Right lobe of liver (tissue), 6 donors: ENCODE results near the gene MANSC4. TPM values are rescaled to one million over a fixed set of nuclear protein-coding genes. Genes with fewer than 3 reads are reported as not detected.

Experiments
- ATAC-seq, 4 donors: fragments of 200-7000 bp; cut with Tn5 transposase; one replicate each; pipeline ENCODE4 v1.9.1; 2020; ENCODE audit warnings: mild to moderate bottlenecking in 4 of 4, moderate library complexity in 4 of 4
- DNase-seq, 3 donors: peaks; one replicate each; pipeline ENCODE4 v3.0.0-alpha.2; 2020
- H3K27ac ChIP-seq, 3 donors: fragments of 200-600 bp; one replicate each; pipeline ENCODE4 v1.8.0; 2022
- H3K27me3 ChIP-seq, 2 donors: fragments of 200-600 bp; one replicate each; pipeline ENCODE4 v1.8.0; 2022
- H3K36me3 ChIP-seq, 4 donors: fragments of 200-600 bp; sonication (generic) in 1 of 4; one replicate each; pipeline versions ENCODE4 v1.5.1 to v1.8.0; 2017 to 2022; ENCODE audit warnings: control low read depth in 1 of 4
- H3K4me1 ChIP-seq, 4 donors: fragments of 200-600 bp; sonication (generic) in 1 of 4; one replicate each; pipeline versions ENCODE4 v1.5.1 to v1.8.0; 2017 to 2022; ENCODE audit warnings: control low read depth in 1 of 4
- H3K4me3 ChIP-seq, 3 donors: fragments of 200-600 bp; one replicate each; pipeline ENCODE4 v1.8.0; 2022
- H3K9me3 ChIP-seq, 4 donors: fragments of 200-600 bp; sonication (generic) in 1 of 4; one replicate each; pipeline versions ENCODE4 v1.5.1 to v1.8.0; 2017 to 2022; ENCODE audit warnings: control low read depth in 1 of 4
- CTCF ChIP-seq, 4 donors: fragments of 200-600 bp in 3 of 4; fragments of 450-650 bp in 1 of 4; IDR thresholded peaks; one replicate each; pipeline versions ENCODE4 v1.5.1 to v1.8.0; 2016 to 2022; ENCODE audit warnings: antibody characterized with exemption in 4 of 4, mild to moderate bottlenecking in 2 of 4
- POLR2A ChIP-seq: fragments of 450-650 bp; IDR thresholded peaks from one replicate; pipeline ENCODE4 v1.6.1; 2017; ENCODE audit warnings: antibody characterized with exemption, mild to moderate bottlenecking
- WGBS: methylation state at CpG from one replicate; pipeline ENCODE4 v1.1.6; 2018; ENCODE audit warnings: low coverage, low lambda C conversion rate; ENCODE audit not compliant: insufficient coverage; ENCODE audit errors: missing lambda C conversion rate; 5-methylcytosine and 5-hydroxymethylcytosine counted together
- intact Hi-C, 2 donors: fragments of 100-400 bp; cut with DNase I; formaldehyde crosslinking; loops; one replicate each; pipeline versions ENCODE4 v1.11.2 to v1.14.1; 2022
- total RNA-seq, 6 experiments: library from RNA; depleted of rRNA in 2 of 6; stranded (reverse); fragments of >200 nt in 2 of 6; fragmentation: NEBNext Ultra II Directional in 3 of 6; extraction: Animal tissue kit (Norgen Biotek cat#: 25700) in 3 of 6; gene quantifications; one replicate each; pipeline versions ENCODE4 v1.1.0 to v1.2.4, GENCODE V29; 2016 to 2023
- donor health status: DM: no; HTN: yes; CAD: no.
- donor health status: DM: no; HTN: no; CAD: no.
- donor health status: DM: no; HTN: no; CAD: no.
- donor health status: DM: no; HTN: yes; CAD: no.
- donor health status: DM: no; HTN: yes; CAD: no.

Gene MANSC4
- total RNA-seq, 6 experiments from 2014 or later = not detected

GRCh38 chr12:27806259-27806658, 26.2 kb upstream of the MANSC4 start:
- 77% methylated on average over 4 of the region's 4 CpGs for WGBS

DNA sequence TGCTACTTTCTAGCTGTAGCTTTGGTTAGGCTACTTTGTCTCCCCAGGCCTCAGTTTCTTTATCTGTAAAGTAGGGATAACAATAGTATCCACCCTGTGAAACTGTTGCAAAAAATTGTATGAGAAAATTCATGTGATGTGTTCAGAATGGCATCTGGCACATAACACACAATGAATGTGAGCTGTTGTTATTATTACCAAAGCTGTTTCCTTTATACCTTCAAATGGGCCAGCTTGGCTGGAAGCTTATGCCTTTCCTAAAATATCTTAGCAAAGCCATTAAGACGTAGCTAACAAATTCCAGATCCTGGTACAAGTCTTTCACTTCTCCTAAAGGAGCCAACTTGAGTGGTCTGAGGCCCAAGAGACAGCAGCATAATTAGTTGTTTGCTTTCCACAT, 25.2 kb upstream of the MANSC4 start:
- Histone ChIP-seq H3K4me1 (no peaks in the 10 kb centered on the region), H3K9me3 (no peaks in the 10 kb centered on the region), H3K4me3 (no peak overlapping the region), H3K36me3 (no peaks in the 10 kb centered on the region), H3K27me3 (no peaks in the 10 kb centered on the region), H3K27ac (no peak overlapping the region)
- 25% methylated on average over 1 of the region's 1 CpG for WGBS
- intact Hi-C loops = no loop called here
- no peak for ATAC-seq
- DNase-seq = no peak
- no peak for TF ChIP-seq CTCF (IDR thresholded peaks at IDR 0.05)
- no peak for TF ChIP-seq POLR2A

More at GRCh38 chr12:27806259-27806658, 26.2 kb upstream of the MANSC4 start:
- H3K9me3 ChIP-seq = no peaks in the 10 kb centered on the region
- no peaks in the 10 kb centered on the region for H3K4me1 ChIP-seq
- ATAC-seq (no peak), DNase-seq (no peak)
- H3K36me3 ChIP-seq = no peaks in the 10 kb centered on the region
- no peak overlapping the region for H3K27ac ChIP-seq
- TF ChIP-seq CTCF (IDR thresholded peaks at IDR 0.05) (no peak), POLR2A (no peak)
- intact Hi-C loops = no loop called here
- H3K4me3 ChIP-seq = no peak overlapping the region
- no peaks in the 10 kb centered on the region for H3K27me3 ChIP-seq

DNA sequence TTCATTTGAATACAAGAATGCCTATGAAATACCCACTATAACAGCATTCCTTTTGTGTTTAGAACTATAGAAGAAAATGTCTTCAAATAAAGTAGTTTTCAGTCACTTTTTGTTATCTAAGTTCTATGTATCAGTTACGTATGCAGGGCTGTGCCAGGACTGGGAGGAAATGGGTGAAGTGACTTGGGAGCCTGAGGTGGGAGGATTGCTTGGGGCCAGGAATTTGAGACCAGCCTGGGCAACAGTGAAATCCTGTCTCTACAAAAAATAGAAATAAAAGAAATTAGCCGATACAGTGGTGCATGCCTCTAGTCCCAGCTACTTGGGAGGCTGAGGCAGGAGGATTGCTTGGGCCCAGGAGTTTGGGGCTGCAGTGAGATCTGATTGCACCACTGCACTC, 22.9 kb upstream of the MANSC4 start:
- WGBS = 94% methylated on average over 2 of the region's 2 CpGs
- Histone ChIP-seq H3K9me3 (no peaks in the 10 kb centered on the region), H3K27ac (no peak overlapping the region), H3K27me3 (no peaks in the 10 kb centered on the region), H3K4me1 (no peaks in the 10 kb centered on the region), H3K36me3 (peaks cover 0 to 14% (median 3%) of the 10 kb centered on the region in 4 donors), H3K4me3 (no peak overlapping the region)
- intact Hi-C loops = no loop called here
- ATAC-seq = no peak
- no peak for DNase-seq
- TF ChIP-seq POLR2A = no peak
- TF ChIP-seq CTCF (IDR thresholded peaks at IDR 0.05) = no peak

DNA sequence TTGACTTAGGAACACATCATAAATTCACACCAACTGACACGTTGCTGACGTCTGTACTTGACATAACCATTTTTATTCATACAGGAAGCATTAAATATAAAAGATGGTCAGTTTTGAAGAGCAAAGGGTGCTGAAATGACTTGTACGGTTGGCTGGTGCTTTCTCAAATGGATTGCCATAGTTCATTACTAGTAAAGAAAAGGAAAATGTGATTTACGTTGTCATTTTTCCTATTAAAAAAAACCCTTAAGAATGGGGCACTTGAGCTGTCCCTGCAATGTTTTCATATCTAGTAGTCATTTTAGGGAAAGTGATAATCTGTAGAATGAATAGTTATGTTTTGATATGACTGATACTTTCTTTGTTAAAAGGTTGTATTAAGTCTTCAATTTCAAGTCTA, 22.5 kb upstream of the MANSC4 start:
- Histone ChIP-seq H3K4me3 (no peak overlapping the region), H3K4me1 (no peaks in the 10 kb centered on the region), H3K36me3 (peaks cover 0 to 18% (median 6%) of the 10 kb centered on the region in 4 donors), H3K27me3 (no peaks in the 10 kb centered on the region), H3K27ac (no peak overlapping the region), H3K9me3 (no peaks in the 10 kb centered on the region)
- DNase-seq = no peak
- WGBS = 81% methylated on average over 4 of the region's 4 CpGs
- ATAC-seq = no peak
- intact Hi-C loops = no loop called here
- no peak for TF ChIP-seq CTCF (IDR thresholded peaks at IDR 0.05)
- TF ChIP-seq POLR2A = no peak

GRCh38 chr12:27801630-27802029, 21.6 kb upstream of the MANSC4 start:
- no peaks in the 10 kb centered on the region for H3K4me1 ChIP-seq
- H3K27ac ChIP-seq = no peak overlapping the region
- no peak overlapping the region for H3K4me3 ChIP-seq
- ATAC-seq = no peak
- no peak for TF ChIP-seq CTCF (IDR thresholded peaks at IDR 0.05)
- no peak for TF ChIP-seq POLR2A
- H3K27me3 ChIP-seq = no peaks in the 10 kb centered on the region
- H3K9me3 ChIP-seq = no peaks in the 10 kb centered on the region
- intact Hi-C loops = no loop called here
- H3K36me3 ChIP-seq = peaks cover 0 to 21% (median 10%) of the 10 kb centered on the region in 4 donors
- 87% methylated on average over 5 of the region's 5 CpGs for WGBS
- no peak for DNase-seq
